ENCODE data around the gene RNF213. TPM values are rescaled to one million over a fixed set of nuclear protein-coding genes. Genes with fewer than 3 reads are reported as not detected.
A peak's percentile ranks its signal among the peaks of the same experiment; 100 is the strongest.

RNF213 gene
- total RNA-seq, 1 experiment from 2014 or later = 117 TPM

- in situ Hi-C loops (cut with HindIII; ENCODE audit: low pct_unique_long_range_greater_than_20kb, low sequenced_read_pairs) = no loop called here
- DNase-seq (ENCODE audit: low read depth, low spot score) = no peak
These were observed 102.5 kb downstream of the RNF213 start for GRCh38 chr17:80363120-80363515.

DNA sequence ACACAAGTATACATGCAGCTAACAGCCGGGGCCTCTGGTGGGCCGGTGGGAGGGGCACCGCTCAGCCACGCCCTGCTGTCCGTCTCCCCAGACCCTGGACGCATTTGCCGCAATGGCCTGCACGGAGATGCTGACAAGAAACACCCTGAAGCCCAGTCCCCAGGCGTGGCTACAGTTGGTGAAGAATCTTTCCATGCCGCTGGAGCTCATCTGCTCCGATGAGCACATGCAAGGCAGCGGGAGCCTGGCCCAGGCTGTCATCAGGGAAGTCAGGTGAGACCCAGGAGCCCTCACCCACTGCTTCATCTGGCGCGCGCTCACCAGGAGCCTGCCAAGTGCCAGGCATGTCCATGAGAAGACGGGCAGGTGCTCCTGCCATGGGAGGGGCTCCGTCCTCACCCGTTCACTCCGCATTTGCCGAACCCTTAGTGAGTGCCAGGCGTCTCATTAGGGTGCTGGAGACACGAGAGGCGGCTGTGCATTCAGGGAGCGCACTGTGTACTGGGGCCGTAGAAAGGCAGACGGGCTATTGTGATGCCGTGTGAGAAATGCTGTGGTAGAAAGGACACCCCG lies 103.0 kb downstream of the RNF213 start:
- DNase-seq (ENCODE audit: low read depth, low spot score) = no peak
- in situ Hi-C loops (cut with HindIII; ENCODE audit: low pct_unique_long_range_greater_than_20kb, low sequenced_read_pairs) = no loop called here

DNA sequence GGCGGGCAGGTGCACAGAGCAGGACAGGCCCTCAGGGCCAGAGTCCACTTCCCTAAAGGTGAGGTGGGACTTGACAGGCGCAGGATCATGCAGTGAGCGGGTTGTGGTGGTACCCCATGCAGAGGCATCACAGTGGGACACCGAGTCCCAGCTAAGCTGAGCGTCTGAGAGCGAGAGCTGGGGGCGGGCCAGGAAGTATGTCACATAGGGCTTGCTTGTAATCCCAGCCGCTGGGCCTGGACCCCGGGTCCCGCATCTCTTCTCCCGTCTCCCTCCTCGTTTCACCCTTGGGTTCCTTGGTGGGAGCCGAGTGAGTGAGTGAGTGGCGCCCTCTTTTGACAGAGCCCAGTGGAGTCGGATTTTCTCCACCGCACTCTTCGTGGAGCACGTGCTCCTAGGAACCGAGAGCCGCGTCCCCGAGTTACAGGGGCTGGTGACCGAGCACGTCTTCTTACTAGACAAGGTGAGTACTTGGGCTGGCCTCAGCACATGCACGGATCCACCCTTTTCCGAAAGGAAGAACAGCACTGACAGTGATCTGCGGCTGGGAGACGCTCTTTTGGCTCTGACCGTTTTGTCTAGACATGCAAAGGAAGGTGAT lies 103.5 kb downstream of the RNF213 start:
- in situ Hi-C loops (cut with HindIII; ENCODE audit: low pct_unique_long_range_greater_than_20kb, low sequenced_read_pairs) = no loop called here
- peak; percentile 61 for DNase-seq (ENCODE audit: low read depth, low spot score)

GRCh38 chr17:80365001-80365965 lies 104.6 kb downstream of the RNF213 start:
- DNase-seq (ENCODE audit: low read depth, low spot score) = no peak
- in situ Hi-C loops (cut with HindIII; ENCODE audit: low pct_unique_long_range_greater_than_20kb, low sequenced_read_pairs) = no loop called here

GRCh38 chr17:80365983-80366382 lies 105.3 kb downstream of the RNF213 start:
- no peak for DNase-seq (ENCODE audit: low read depth, low spot score)
- in situ Hi-C loops (cut with HindIII; ENCODE audit: low pct_unique_long_range_greater_than_20kb, low sequenced_read_pairs) = no loop called here

DNA sequence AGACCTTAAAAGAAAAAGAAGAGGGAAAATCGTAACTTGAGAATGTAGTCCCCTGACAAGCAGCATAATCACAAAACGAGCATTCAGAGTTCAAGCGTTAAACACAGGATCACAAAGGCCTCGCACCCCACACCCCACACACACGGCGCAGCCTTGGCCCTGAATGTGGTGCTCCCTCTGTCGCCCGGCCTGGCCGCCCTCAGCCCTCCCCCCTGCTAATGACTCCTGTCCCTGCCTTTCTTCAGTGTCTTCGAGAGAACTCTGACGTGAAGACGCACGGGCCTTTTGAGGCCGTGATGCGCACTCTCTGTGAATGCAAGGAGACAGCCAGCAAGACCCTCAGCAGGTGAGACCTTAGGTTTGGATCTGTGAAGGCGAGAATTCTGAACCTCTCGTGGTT lies 106.9 kb downstream of the RNF213 start:
- in situ Hi-C loops (cut with HindIII; ENCODE audit: low pct_unique_long_range_greater_than_20kb, low sequenced_read_pairs) = no loop called here

GRCh38 chr17:80371196-80371595 lies 110.5 kb downstream of the RNF213 start:
- no peak for DNase-seq (ENCODE audit: low read depth, low spot score)
- in situ Hi-C loops (cut with HindIII; ENCODE audit: low pct_unique_long_range_greater_than_20kb, low sequenced_read_pairs) = loop anchor here (10.0 kb wide), 1 partner anchor 76 kb away; no protein-coding TSS in a partner anchor

More for the DNA sequence above, 106.9 kb downstream of the RNF213 start:
- no peak for DNase-seq (ENCODE audit: low read depth, low spot score)

- in situ Hi-C loops (cut with HindIII; ENCODE audit: low pct_unique_long_range_greater_than_20kb, low sequenced_read_pairs) = loop anchor here (10.0 kb wide), 1 partner anchor 78 kb away; no protein-coding TSS in a partner anchor
These were observed 111.8 kb downstream of the RNF213 start for GRCh38 chr17:80372456-80372855.

GRCh38 chr17:80372922-80373570 lies 112.4 kb downstream of the RNF213 start:
- in situ Hi-C loops (cut with HindIII; ENCODE audit: low pct_unique_long_range_greater_than_20kb, low sequenced_read_pairs) = loop anchor here (10.0 kb wide), 1 partner anchor 78 kb away; no protein-coding TSS in a partner anchor

More at GRCh38 chr17:80372456-80372855, 111.8 kb downstream of the RNF213 start:
- no peak for DNase-seq (ENCODE audit: low read depth, low spot score)

DNA sequence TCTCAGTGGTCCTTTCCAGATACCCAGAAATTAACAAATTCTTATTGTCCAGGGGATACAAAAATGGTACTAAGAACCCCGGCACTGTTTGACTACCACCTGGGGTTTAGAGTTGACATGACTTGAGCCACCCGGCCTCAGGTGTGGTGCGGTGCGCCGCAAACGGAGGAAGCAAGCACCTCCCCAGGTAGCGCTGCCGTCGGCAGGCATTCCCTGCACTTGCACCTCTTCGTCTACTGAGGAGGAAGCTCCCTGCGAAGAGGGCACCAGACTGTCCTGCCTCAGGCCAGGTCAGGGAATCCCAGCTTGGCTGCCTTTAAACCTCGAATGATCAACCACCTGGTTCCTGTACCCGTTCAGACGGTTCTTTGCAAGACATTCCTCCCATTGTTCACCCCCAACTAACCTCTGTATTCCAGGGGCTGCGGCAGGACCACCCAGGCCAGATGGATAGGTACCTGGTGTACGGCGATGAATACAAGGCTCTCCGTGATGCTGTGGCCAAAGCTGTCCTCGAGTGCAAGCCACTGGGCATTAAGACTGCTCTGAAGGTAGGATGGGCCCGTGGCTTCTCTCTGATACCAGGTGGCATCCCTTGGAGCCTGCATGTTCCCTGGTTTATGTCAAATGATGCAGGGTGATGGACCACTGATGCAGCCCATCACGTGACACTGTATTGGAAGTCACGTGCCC lies 113.5 kb downstream of the RNF213 start:
- no peak for DNase-seq (ENCODE audit: low read depth, low spot score)
- in situ Hi-C loops (cut with HindIII; ENCODE audit: low pct_unique_long_range_greater_than_20kb, low sequenced_read_pairs) = loop anchor here (10.0 kb wide), 1 partner anchor 79 kb away; no protein-coding TSS in a partner anchor

More at GRCh38 chr17:80372922-80373570, 112.4 kb downstream of the RNF213 start:
- no peak for DNase-seq (ENCODE audit: low read depth, low spot score)

DNA sequence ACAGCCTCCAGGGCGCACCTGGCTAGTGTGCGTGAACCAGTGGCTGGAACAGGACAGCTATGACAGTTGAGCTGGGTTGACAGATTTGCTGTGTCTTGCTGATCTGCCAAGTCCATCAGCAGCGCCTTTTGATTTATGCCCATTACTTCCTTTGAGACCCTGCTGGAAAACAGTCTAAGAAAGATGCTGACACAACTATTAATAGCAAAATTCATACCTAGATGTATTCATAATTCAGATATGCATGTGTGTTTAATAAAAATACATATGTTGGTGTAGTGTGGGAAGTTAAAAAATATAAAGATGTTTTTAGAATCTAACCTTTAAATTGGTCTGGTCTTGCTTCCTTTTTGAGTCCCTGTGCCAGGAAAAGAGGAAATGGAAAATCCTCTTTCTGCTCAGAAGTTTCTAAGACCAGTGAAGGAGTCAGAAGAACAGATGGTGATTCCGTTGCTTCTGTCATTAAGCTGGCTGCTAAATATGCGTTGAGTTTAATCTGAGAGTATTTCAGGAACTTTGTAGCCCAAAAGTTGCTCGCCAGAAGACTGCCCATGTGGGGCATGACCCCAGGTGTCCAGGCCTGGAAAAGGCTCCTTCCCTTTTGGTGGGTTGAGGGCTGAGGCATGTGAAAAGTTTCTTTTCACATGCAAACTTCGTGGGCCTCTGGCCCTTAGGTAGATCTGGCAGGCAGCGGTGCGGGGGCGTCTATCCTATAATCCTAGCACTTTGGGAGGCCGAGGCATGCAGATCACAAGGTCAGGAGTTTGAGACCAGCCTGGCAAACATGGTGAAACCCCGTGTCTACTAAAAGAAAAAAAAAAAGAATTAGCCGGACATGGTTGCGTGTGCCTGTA lies 114.3 kb downstream of the RNF213 start:
- in situ Hi-C loops (cut with HindIII; ENCODE audit: low pct_unique_long_range_greater_than_20kb, low sequenced_read_pairs) = loop anchor here (10.0 kb wide), 1 partner anchor 80 kb away; no protein-coding TSS in a partner anchor
- DNase-seq (ENCODE audit: low read depth, low spot score) = no peak

GRCh38 chr17:80376531-80376930 lies 115.9 kb downstream of the RNF213 start:
- in situ Hi-C loops (cut with HindIII; ENCODE audit: low pct_unique_long_range_greater_than_20kb, low sequenced_read_pairs) = loop anchor here (10.0 kb wide), 1 partner anchor 82 kb away; no protein-coding TSS in a partner anchor

DNA sequence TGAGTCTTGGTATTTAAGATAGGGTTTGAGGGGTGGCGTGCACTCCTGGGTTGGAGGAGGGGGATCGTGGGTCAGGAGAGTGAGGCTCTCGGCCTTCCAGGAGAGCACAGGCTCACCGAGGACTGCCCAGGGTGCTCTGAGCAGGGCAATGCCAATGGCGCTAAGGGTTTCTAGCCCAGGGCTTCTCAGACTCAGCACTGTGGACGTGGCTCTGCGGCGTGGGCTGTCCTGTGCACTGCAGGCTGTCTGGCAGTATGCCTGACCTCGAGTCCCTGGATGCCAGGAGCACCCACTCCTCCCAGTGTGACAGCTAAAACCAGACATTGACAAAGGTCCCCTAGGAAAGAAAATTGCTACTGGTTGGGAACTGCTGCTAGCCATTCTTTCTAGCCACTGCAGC lies 117.1 kb downstream of the RNF213 start:
- DNase-seq (ENCODE audit: low read depth, low spot score) = no peak
- in situ Hi-C loops (cut with HindIII; ENCODE audit: low pct_unique_long_range_greater_than_20kb, low sequenced_read_pairs) = loop anchor here (10.0 kb wide), 1 partner anchor 83 kb away; no protein-coding TSS in a partner anchor

More at GRCh38 chr17:80376531-80376930, 115.9 kb downstream of the RNF213 start:
- DNase-seq (ENCODE audit: low read depth, low spot score) = no peak

DNA sequence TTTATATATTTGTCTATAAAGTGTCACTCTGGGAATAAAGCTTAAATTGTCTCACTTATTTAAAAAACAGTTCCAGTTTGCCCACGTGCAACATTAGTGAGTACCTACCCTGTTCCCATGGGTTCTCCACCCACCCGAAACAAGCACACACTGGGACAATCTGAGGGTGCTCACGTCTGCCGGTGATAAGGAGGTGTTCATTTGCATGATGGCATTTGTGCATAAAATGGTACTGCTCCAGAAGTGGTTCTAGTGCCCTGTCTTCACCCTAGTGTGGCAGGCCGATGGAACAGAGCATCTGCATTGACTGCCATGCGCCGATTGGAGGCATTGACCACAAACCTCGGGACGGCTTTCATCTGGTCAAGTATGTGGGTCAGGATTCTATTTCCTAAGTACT lies 118.7 kb downstream of the RNF213 start:
- in situ Hi-C loops (cut with HindIII; ENCODE audit: low pct_unique_long_range_greater_than_20kb, low sequenced_read_pairs) = loop anchor here (10.0 kb wide), 1 partner anchor 85 kb away; no protein-coding TSS in a partner anchor
- no peak for DNase-seq (ENCODE audit: low read depth, low spot score)

GRCh38 chr17:80380068-80380467 lies 119.4 kb downstream of the RNF213 start:
- in situ Hi-C loops (cut with HindIII; ENCODE audit: low pct_unique_long_range_greater_than_20kb, low sequenced_read_pairs) = no loop called here
- DNase-seq (ENCODE audit: low read depth, low spot score) = no peak

- no peak for DNase-seq (ENCODE audit: low read depth, low spot score)
- in situ Hi-C loops (cut with HindIII; ENCODE audit: low pct_unique_long_range_greater_than_20kb, low sequenced_read_pairs) = no loop called here
These were observed 119.9 kb downstream of the RNF213 start for GRCh38 chr17:80380555-80381002.
